Activated B cell treated with CpG ODN at 0.5 μM for 24 hours (primary cell): ENCODE measurements around the gene GJA3. TPM values are rescaled to one million over a fixed set of nuclear protein-coding genes. Genes with fewer than 3 reads are reported as not detected.

Experiments
- ATAC-seq: fragments of 200-7000 bp; cut with Tn5 transposase; one replicate; pipeline ENCODE4 v1.10.0; 2021; ENCODE audit warnings: low read depth, mild to moderate bottlenecking, moderate library complexity
- CTCF ChIA-PET: fragments of 350-600 bp; sonication (Branson Sonifier 250); formaldehyde crosslinking; loops from one replicate; lab custom pipeline; 2021; ENCODE audit warnings: antibody characterized with exemption; lab: Charles Lee
- POLR2A ChIA-PET: fragments of 350-600 bp; sonication (Branson Sonifier 250); formaldehyde crosslinking; loops from one replicate; lab custom pipeline; 2021; ENCODE audit warnings: antibody characterized with exemption; lab: Charles Lee
- DNase-seq: peaks from one replicate; pipeline ENCODE4 v3.0.0; 2022
- H3K27ac Mint-ChIP-seq: one replicate; pipeline ENCODE4 v1.8.0; 2020; ENCODE audit warnings: mixed read lengths
- H3K27me3 Mint-ChIP-seq: one replicate; pipeline ENCODE4 v1.8.0; 2021; ENCODE audit warnings: mixed read lengths
- H3K36me3 Mint-ChIP-seq: one replicate; pipeline ENCODE4 v1.8.0; 2021; ENCODE audit warnings: low read depth, mixed read lengths
- H3K4me1 Mint-ChIP-seq: one replicate; pipeline ENCODE4 v1.8.0; 2021; ENCODE audit warnings: mixed read lengths
- H3K4me3 Mint-ChIP-seq: one replicate; pipeline ENCODE4 v1.8.0; 2020; ENCODE audit warnings: mild to moderate bottlenecking, mixed read lengths
- H3K9me3 Mint-ChIP-seq: one replicate; pipeline ENCODE4 v1.8.0; 2020; ENCODE audit warnings: mixed read lengths
- intact Hi-C: fragments of 100-400 bp; cut with micrococcal nuclease; formaldehyde crosslinking; loops from one replicate; pipeline ENCODE4 v1.15.1; 2024
- total RNA-seq: library from RNA; stranded (reverse); gene quantifications from 2 replicates; pipeline ENCODE4 v1.2.3, GENCODE V29; 2022
- TF ChIP-seq, protein P1 (sequence below): fragments of 200-600 bp; IDR thresholded peaks from one replicate; pipeline ENCODE4 v1.8.0; 2022; ENCODE audit warnings: antibody characterized with exemption, mild to moderate bottlenecking

Gene GJA3
- total RNA-seq, 1 donor from 2014 or later, result 0.09 TPM

GRCh38 chr13:20193162-20193906 is 32.5 kb upstream of the GJA3 start:
- H3K4me3 Mint-ChIP-seq, result peak overlapping the region; percentile 72
- TF ChIP-seq, protein P1, sequence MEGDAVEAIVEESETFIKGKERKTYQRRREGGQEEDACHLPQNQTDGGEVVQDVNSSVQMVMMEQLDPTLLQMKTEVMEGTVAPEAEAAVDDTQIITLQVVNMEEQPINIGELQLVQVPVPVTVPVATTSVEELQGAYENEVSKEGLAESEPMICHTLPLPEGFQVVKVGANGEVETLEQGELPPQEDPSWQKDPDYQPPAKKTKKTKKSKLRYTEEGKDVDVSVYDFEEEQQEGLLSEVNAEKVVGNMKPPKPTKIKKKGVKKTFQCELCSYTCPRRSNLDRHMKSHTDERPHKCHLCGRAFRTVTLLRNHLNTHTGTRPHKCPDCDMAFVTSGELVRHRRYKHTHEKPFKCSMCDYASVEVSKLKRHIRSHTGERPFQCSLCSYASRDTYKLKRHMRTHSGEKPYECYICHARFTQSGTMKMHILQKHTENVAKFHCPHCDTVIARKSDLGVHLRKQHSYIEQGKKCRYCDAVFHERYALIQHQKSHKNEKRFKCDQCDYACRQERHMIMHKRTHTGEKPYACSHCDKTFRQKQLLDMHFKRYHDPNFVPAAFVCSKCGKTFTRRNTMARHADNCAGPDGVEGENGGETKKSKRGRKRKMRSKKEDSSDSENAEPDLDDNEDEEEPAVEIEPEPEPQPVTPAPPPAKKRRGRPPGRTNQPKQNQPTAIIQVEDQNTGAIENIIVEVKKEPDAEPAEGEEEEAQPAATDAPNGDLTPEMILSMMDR, result no peak
- CTCF ChIA-PET, result no interaction called here
- H3K27ac Mint-ChIP-seq, result no peak overlapping the region
- peaks cover 20% of the 10 kb centered on the region for H3K4me1 Mint-ChIP-seq
- ATAC-seq, result peak; percentile 7
- H3K9me3 Mint-ChIP-seq, result no peaks in the 10 kb centered on the region
- H3K27me3 Mint-ChIP-seq, result peaks cover 50% of the 10 kb centered on the region
- no peak for DNase-seq
- intact Hi-C loops, result loop anchor here (10.0 kb wide), 2 partner anchors 301 to 511 kb away; partner anchors contain the start of gene IL17D
- no peaks in the 10 kb centered on the region for H3K36me3 Mint-ChIP-seq
- POLR2A ChIA-PET, result no interaction called here

DNA sequence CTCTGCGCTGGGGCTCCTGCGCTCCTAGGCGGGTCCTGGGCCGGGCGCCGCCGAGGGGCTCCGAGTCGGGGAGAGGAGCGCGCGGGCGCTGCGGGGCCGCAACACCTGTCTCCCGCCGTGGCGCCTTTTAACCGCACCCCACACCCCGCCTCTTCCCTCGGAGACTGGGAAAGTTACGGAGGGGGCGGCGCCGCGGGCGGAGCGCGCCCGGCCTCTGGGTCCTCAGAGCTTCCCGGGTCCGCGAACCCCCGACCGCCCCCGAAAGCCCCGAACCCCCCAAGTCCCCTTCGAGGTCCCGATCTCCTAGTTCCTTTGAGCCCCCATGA is 31.9 kb upstream of the GJA3 start, which contains the start of gene GJB2:
TSS of gene GJB2 (minus strand) at position 103 of the 326 bp plus-strand sequence. CDS start 3,357 bp downstream, outside the sequence.
- intact Hi-C loops, result loop anchor here (10.0 kb wide), 2 partner anchors 302 to 512 kb away; partner anchors contain the start of gene IL17D
- Mint-ChIP-seq H3K27me3 (peaks cover 50% of the 10 kb centered on the region), H3K4me3 (peak within 1 kb of the TSS; percentile 72), H3K4me1 (peaks cover 20% of the 10 kb centered on the region), H3K36me3 (no peaks in the 10 kb centered on the region), H3K9me3 (no peaks in the 10 kb centered on the region), H3K27ac (no peak within 1 kb of the TSS)
- ChIA-PET CTCF (no interaction called here), POLR2A (no interaction called here)
- TF ChIP-seq, protein P1, result no peak
- DNase-seq, result no peak
- ATAC-seq, result no peak

- POLR2A ChIA-PET, result no interaction called here
- Mint-ChIP-seq H3K4me3 (peak overlapping the region; percentile 64), H3K27ac (no peak overlapping the region), H3K27me3 (peaks cover 50% of the 10 kb centered on the region), H3K36me3 (no peaks in the 10 kb centered on the region), H3K4me1 (peaks cover 20% of the 10 kb centered on the region), H3K9me3 (no peaks in the 10 kb centered on the region)
- TF ChIP-seq, protein P1, result no peak
- intact Hi-C loops, result loop anchor here (10.0 kb wide), 2 partner anchors 303 to 513 kb away; partner anchors contain the start of gene IL17D
- CTCF ChIA-PET, result no interaction called here
- DNase-seq, result no peak
- no peak for ATAC-seq
These were observed 31.4 kb upstream of the GJA3 start for GRCh38 chr13:20192158-20192835.

DNA sequence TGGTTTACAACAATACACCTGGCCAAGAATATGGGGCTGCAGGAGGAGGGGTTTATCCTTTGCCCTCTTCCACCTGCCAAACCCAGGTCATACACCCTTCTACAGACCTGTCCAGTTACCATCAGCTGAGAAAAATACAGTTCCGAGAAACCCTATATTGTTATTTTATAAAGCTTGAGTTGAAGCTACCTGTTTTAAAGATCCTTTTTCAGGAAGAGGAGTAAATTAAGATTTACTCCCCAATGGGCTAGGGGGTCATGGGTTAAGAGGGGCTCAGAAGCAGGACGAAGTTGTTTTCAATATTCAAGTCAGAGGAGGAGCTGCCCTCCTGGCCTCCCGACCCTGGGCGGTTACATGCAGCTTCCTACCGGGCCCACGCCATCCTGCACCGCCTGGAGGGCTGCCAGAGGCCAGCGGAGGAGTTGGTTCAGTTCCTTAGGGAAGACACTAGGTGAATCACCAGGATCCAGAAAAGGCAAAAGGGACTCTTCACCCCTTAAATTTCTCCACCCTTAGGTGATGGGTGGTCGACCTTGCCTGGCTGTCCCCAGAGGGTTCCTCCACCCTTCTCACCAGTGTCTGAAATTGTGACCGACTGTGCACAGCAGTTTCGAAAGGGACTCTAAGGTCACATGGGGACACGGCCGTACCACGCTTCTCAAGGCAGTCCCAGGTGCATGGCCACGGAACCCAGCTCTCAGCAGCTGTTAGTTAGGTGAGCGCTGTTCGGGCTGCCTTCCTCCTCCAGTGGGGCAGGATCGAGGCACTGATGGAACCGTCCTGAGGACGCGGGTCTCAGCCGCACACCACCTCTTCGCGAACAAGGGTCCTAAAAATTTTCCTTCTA is 30.7 kb upstream of the GJA3 start:
- H3K27me3 Mint-ChIP-seq, result peaks cover 46% of the 10 kb centered on the region
- TF ChIP-seq, protein P1, result no peak
- intact Hi-C loops, result loop anchor here (1.0 to 10.0 kb wide), 3 partner anchors 9 to 513 kb away; partner anchors contain the start of gene IL17D
- ATAC-seq, result no peak
- DNase-seq, result no peak
- H3K4me3 Mint-ChIP-seq, result peak overlapping the region; percentile 64
- POLR2A ChIA-PET, result no interaction called here
- peaks cover 20% of the 10 kb centered on the region for H3K4me1 Mint-ChIP-seq
- CTCF ChIA-PET, result interaction anchor here (1.1 kb wide), 1 partner anchor 13 kb away, joined by 4 read pairs; no protein-coding TSS in a partner anchor
- no peaks in the 10 kb centered on the region for H3K36me3 Mint-ChIP-seq
- H3K27ac Mint-ChIP-seq, result no peak overlapping the region
- H3K9me3 Mint-ChIP-seq, result no peaks in the 10 kb centered on the region
